SW 1271 (cell line): ENCODE measurements around the gene STK10.
"Not testable (repeated sequence)": the region's sequence is repeated elsewhere in the genome, so short reads cannot be mapped to it uniquely, and the experiment has no call there.

Experiments
- DNase-seq, 2 experiments: peaks; one replicate each; lab custom pipeline; 2025; lab: John Stamatoyannopoulos, UW

STK10 gene

GRCh38 chr5:172188033-172188892, at the start of gene STK10:
Gene STK10, minus strand, starts transcription at chr5:172188224. Its CDS starts 182 bp downstream, at chr5:172188042.
- peak; percentile 78 to 90 for DNase-seq

GRCh38 chr5:172235827-172236736, 48.1 kb upstream of the STK10 start:
- DNase-seq: no peak

GRCh38 chr5:172235132-172235780, 47.2 kb upstream of the STK10 start:
- no peak for DNase-seq

GRCh38 chr5:172234031-172234430, 46.0 kb upstream of the STK10 start:
- DNase-seq: no peak

- DNase-seq: no peak
Observed at GRCh38 chr5:172229904-172230303, 41.9 kb upstream of the STK10 start.

GRCh38 chr5:172224996-172225395, 37.0 kb upstream of the STK10 start:
- DNase-seq: no peak

GRCh38 chr5:172223901-172224873, 36.2 kb upstream of the STK10 start:
- DNase-seq: no peak

GRCh38 chr5:172219296-172219695, 31.3 kb upstream of the STK10 start:
- no peak for DNase-seq

GRCh38 chr5:172216345-172216744, 28.3 kb upstream of the STK10 start:
- no peak for DNase-seq

GRCh38 chr5:172213126-172213525, 25.1 kb upstream of the STK10 start:
- DNase-seq: no peak

- DNase-seq: no peak
Observed at GRCh38 chr5:172211676-172212075, 23.7 kb upstream of the STK10 start.

GRCh38 chr5:172209714-172210113, 21.7 kb upstream of the STK10 start:
- DNase-seq: no peak

- no peak for DNase-seq
Observed at GRCh38 chr5:172207511-172207910, 19.5 kb upstream of the STK10 start.

GRCh38 chr5:172205984-172206383, 18.0 kb upstream of the STK10 start:
- DNase-seq: not testable (repeated sequence)

- DNase-seq: no peak
Observed at GRCh38 chr5:172200476-172200875, 12.5 kb upstream of the STK10 start.

GRCh38 chr5:172199446-172199845, 11.4 kb upstream of the STK10 start:
- DNase-seq: no peak

- DNase-seq: not testable (repeated sequence)
Observed at GRCh38 chr5:172197775-172198174, 9.8 kb upstream of the STK10 start.

GRCh38 chr5:172194985-172195774, 7.2 kb upstream of the STK10 start:
- DNase-seq: no peak

GRCh38 chr5:172193872-172194271, 5.8 kb upstream of the STK10 start, which contains the start of gene EFCAB9:
Gene EFCAB9, plus strand, starts transcription at chr5:172194172. Its CDS starts 1 bp downstream, at chr5:172194173.
- DNase-seq: no peak

GRCh38 chr5:172189693-172190296, 1.8 kb upstream of the STK10 start:
- DNase-seq: no peak
